Uterus (tissue), 2 donors: ENCODE measurements around the gene KIFAP3.

Source experiments
- POLR2A ChIP-seq, 2 donors: fragments of 450-650 bp; IDR thresholded peaks; one replicate each; pipeline ENCODE4 v1.6.1; 2016; ENCODE audit warnings: antibody characterized with exemption in 2 of 2, mild to moderate bottlenecking in 1 of 2, moderate library complexity in 1 of 2
- TF ChIP-seq, protein P1 (sequence below), 4 experiments: fragments of 200-600 bp in 2 of 4; fragments of 450-650 bp in 2 of 4; sonication (generic) in 2 of 4; IDR thresholded peaks; one replicate each; pipeline ENCODE4 v1.5.1; 2016 to 2019; ENCODE audit warnings: antibody characterized with exemption in 4 of 4, mild to moderate bottlenecking in 2 of 4, moderate library complexity in 1 of 4

DNA sequence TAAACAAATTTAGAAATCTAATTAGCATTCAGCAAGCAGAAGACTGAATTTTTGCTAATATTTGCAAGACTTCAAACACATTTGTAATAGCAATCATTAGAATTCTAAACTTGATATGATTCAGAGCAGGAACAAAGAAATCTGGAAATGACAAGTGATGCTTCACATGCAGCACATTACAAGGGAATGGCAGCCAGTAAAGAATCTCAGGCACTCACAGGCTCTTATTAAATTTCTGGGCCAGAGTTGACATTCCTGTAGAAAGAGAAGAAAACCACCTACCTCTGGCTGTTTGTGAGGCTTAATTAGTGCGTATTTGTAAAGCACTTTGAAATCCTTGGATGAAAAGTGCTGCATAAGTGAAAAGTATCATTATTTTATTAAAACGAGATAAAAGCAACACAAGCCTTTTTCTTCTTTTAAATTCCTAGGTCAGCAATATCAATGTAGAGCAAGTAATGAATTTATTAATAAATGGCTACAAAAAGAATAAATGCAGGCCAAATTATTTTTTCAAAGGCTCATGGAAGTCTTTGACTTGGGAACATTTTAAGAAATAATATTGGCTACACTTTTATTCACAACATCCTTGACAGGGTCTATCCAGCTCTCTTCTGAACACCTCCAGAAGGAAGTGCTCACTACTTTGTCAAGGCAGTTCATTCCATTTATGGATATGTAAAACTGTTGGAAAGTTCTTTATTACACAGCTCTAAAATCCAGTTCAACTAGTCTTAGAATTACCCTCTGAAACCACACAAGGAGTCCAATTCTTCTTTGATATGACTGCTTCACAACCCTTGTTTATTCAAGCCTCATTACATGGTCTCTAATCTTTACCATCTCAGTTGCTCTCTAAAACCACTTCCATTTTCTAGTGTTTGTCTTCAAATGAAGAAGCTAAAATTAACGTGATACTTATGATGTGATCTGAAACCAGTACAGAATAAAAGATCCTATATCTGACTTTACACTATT lies 148.7 kb downstream of the KIFAP3 start:
- TF ChIP-seq, protein P1, sequence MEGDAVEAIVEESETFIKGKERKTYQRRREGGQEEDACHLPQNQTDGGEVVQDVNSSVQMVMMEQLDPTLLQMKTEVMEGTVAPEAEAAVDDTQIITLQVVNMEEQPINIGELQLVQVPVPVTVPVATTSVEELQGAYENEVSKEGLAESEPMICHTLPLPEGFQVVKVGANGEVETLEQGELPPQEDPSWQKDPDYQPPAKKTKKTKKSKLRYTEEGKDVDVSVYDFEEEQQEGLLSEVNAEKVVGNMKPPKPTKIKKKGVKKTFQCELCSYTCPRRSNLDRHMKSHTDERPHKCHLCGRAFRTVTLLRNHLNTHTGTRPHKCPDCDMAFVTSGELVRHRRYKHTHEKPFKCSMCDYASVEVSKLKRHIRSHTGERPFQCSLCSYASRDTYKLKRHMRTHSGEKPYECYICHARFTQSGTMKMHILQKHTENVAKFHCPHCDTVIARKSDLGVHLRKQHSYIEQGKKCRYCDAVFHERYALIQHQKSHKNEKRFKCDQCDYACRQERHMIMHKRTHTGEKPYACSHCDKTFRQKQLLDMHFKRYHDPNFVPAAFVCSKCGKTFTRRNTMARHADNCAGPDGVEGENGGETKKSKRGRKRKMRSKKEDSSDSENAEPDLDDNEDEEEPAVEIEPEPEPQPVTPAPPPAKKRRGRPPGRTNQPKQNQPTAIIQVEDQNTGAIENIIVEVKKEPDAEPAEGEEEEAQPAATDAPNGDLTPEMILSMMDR (IDR thresholded peaks at IDR 0.05) = no peak
- TF ChIP-seq POLR2A (IDR thresholded peaks at IDR 0.05) = no peak
